H7 (cell line): ENCODE measurements around the gene TMEM38A. TPM values are rescaled to one million over a fixed set of nuclear protein-coding genes. Genes with fewer than 3 reads are reported as not detected.
A peak's percentile ranks its signal among the peaks of the same experiment; 100 is the strongest.
"Not testable (repeated sequence)": the region's sequence is repeated elsewhere in the genome, so short reads cannot be mapped to it uniquely, and the experiment has no call there.

ENCODE experiments used
- DNase-seq: peaks from one replicate; pipeline ENCODE4 v3.0.0; 2012
- H3K27me3 ChIP-seq: 2 replicates; pipeline ENCODE4 v1.6.0; 2011; ENCODE audit warnings: mild to moderate bottlenecking, low read length; ENCODE audit not compliant: control insufficient read depth, insufficient read depth
- H3K36me3 ChIP-seq: replicated peaks from 2 replicates; pipeline ENCODE4 v1.5.1; 2011; ENCODE audit warnings: low read length; ENCODE audit not compliant: control insufficient read depth, insufficient read depth
- H3K4me3 ChIP-seq: 2 replicates; pipeline ENCODE4 v1.5.1; 2011; ENCODE audit warnings: low read depth, mild to moderate bottlenecking, control low read depth, low read length, moderate library complexity; ENCODE audit not compliant: insufficient read depth
- total RNA-seq: library from RNA; depleted of rRNA; stranded (reverse); fragments of >200 nt; shearing (Covaris generic); gene quantifications from 2 replicates; pipeline ENCODE4 v1.2.3, GENCODE V29; 2014; rRNA removed

Gene TMEM38A
- total RNA-seq, 1 experiment from 2014 or later: 3.5 TPM

DNA sequence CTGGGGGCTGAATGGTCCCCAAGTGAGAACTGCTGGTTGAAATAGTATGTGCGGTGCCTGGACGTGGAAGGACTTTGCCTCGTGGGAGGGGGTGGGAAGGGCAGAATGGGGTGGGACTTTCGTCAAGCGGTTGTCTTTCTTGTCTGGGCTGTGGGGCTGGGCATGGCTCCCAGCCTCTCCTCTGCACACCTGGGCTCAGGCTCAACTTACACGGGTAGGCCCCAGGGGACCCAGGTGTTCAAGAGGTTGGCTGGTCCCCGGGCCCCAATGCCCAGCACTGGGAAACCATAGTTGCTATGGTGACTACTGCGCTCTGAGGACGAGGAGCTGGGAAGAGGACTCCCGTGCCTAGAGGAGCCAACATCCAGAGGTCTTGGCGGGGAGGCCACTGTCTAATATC lies 66.0 kb downstream of the TMEM38A start:
- DNase-seq: no peak
- Histone ChIP-seq H3K36me3 (no peaks in the 10 kb centered on the region), H3K4me3 (no peak overlapping the region), H3K27me3 (no peaks in the 10 kb centered on the region)

DNA sequence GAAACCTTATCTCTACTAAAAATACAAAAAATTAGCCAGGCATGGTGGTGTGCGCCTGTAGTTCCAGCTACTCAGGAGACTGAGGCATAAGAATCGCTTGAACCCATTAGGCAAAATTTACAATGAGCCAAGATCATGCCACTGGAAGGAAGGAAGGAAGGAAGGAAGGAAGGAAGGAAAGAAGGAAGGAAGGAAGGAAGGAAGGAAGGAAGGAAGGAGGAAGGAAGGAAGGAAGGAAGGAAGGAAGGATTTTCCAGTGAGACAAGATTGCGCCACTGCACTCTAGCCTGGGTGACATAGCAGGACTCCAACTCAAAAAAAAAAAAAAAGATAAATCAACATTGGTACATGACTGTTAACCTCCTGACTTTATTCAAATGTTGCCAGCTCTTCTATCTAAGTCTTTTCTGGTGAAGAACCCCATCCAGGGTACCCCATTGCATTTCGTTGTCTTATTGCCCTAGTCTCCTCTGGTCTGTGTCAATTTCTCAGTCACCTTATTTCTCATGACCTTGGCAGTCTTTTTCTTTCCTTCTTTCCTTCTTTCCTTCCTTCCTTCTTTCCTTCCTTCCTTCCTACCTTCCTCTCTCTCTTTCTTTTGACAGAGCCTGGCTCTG lies 74.8 kb downstream of the TMEM38A start:
- H3K4me3 ChIP-seq, DNase-seq, H3K36me3 ChIP-seq, H3K27me3 ChIP-seq: not testable (repeated sequence)

- H3K36me3 ChIP-seq: no peaks in the 10 kb centered on the region
- no peaks in the 10 kb centered on the region for H3K27me3 ChIP-seq
- no peak overlapping the region for H3K4me3 ChIP-seq
- DNase-seq: no peak
Observed at GRCh38 chr19:16736709-16737108, 75.8 kb downstream of the TMEM38A start.

- H3K27me3 ChIP-seq: no peaks in the 10 kb centered on the region
- DNase-seq: no peak
- H3K36me3 ChIP-seq: no peaks in the 10 kb centered on the region
- H3K4me3 ChIP-seq: no peak overlapping the region
Observed at GRCh38 chr19:16737911-16738310, 77.0 kb downstream of the TMEM38A start.

DNA sequence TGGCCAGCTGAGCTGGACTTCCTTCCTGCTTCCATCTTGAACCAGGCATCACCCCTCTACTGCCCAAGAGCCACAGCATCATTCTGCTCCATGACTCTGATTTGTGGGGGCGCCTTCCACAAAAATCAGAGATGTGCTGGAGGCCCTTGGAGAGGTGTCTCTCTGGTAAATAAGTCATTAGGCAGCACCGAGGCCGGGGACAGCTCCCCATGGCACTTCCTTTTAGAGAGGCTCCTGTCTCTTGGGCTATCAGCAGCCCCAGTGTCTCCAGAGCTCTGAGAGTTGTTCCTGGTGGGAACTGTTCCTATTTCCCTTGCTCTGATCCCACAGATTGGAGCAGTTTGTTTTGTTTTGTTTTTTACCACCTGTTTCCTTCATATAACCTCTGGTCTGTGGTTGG lies 78.6 kb downstream of the TMEM38A start:
- DNase-seq: peak; percentile 39
- Histone ChIP-seq H3K36me3 (no peaks in the 10 kb centered on the region), H3K27me3 (no peaks in the 10 kb centered on the region), H3K4me3 (no peak overlapping the region)

Other genes starting within 250 kb of the TMEM38A start
- gene EPS15L1, start 189.2 kb upstream of the TMEM38A start, total RNA-seq: 12.3 and 13.1 TPM in 2 replicates
- gene CALR3, start 165.0 kb upstream of the TMEM38A start, total RNA-seq: 0.52 and 0.97 TPM in 2 replicates
- 3.6 and 4.7 TPM in 2 replicates for gene C19orf44, start 164.7 kb upstream of the TMEM38A start, total RNA-seq
- 14.3 and 17.1 TPM in 2 replicates for gene CHERP, start 118.7 kb upstream of the TMEM38A start, total RNA-seq
- 12.5 and 14.7 TPM in 2 replicates for gene SLC35E1, start 88.7 kb upstream of the TMEM38A start, total RNA-seq
- gene MED26, start 32.9 kb upstream of the TMEM38A start, total RNA-seq: 12.0 and 14.2 TPM in 2 replicates
- 58.0 and 62.9 TPM in 2 replicates for gene SMIM7, start 995 bp upstream of the TMEM38A start, total RNA-seq
- gene NWD1, start 58.7 kb downstream of the TMEM38A start, total RNA-seq: not detected in 2 replicates
- gene SIN3B, start 168.3 kb downstream of the TMEM38A start, total RNA-seq: 47.3 and 58.3 TPM in 2 replicates
- gene F2RL3, start 227.9 kb downstream of the TMEM38A start, total RNA-seq: not detected in 2 replicates